Type B pancreatic cell (in vitro differentiated cells): ENCODE data around the gene NIPBL. TPM values are rescaled to one million over a fixed set of nuclear protein-coding genes. Genes with fewer than 3 reads are reported as not detected.

Experiments used
- DNase-seq: peaks from one replicate; pipeline ENCODE4 v3.0.0; 2021; ENCODE audit warnings: mixed read lengths; ENCODE audit not compliant: unreplicated experiment; ENCODE audit errors: extremely low spot score
- H3K27ac Mint-ChIP-seq: 2 replicates; pipeline ENCODE4 v1.8.0; 2021; ENCODE audit warnings: mild to moderate bottlenecking, mixed read lengths
- H3K27me3 Mint-ChIP-seq: 2 replicates; pipeline ENCODE4 v1.8.0; 2021; ENCODE audit warnings: mixed read lengths
- H3K36me3 Mint-ChIP-seq: 2 replicates; pipeline ENCODE4 v1.8.0; 2021; ENCODE audit warnings: mixed read lengths
- H3K4me1 Mint-ChIP-seq: one replicate; pipeline ENCODE4 v1.8.0; 2021; ENCODE audit warnings: mixed read lengths; ENCODE audit not compliant: unreplicated experiment
- H3K4me3 Mint-ChIP-seq: 2 replicates; pipeline ENCODE4 v1.8.0; 2021; ENCODE audit warnings: mild to moderate bottlenecking, mixed read lengths
- H3K9me3 Mint-ChIP-seq: 2 replicates; pipeline ENCODE4 v1.8.0; 2021; ENCODE audit warnings: mixed read lengths
- total RNA-seq: library from RNA; stranded (reverse); gene quantifications from 2 replicates; pipeline ENCODE4 v1.2.1, GENCODE V29; 2021; ENCODE audit warnings: low replicate concordance
- TF ChIP-seq, protein P1 (sequence below): fragments of 200-600 bp; sonication (generic); conservative IDR thresholded peaks from 2 replicates; pipeline ENCODE4 v1.5.0; 2021; ENCODE audit warnings: antibody characterized with exemption, mild to moderate bottlenecking

The NIPBL gene
- total RNA-seq, 1 donor from 2014 or later, result 65.7 TPM

DNA sequence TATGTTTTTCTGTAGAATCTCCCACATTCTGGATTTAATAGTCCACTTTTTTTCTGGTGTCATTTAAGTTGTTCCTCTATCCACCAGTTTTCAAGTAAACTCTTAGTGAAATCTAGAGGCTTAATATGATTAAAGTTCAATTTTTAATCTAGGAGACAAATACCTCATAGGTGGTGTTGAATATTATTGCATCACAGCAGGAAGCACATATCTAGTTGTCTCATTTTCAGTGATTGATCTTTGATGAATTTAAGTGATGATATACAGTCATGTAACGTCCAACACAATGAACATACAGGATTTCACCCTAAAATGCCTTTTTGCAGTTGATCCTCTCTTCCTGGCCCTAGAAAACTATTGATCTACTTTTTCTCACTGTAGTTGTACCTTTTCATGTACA is 152.3 kb downstream of the NIPBL start:
- H3K36me3 Mint-ChIP-seq, result peaks cover 21% of the 10 kb centered on the region
- no peaks in the 10 kb centered on the region for H3K4me1 Mint-ChIP-seq
- no peak overlapping the region for H3K4me3 Mint-ChIP-seq
- H3K9me3 Mint-ChIP-seq, result no peaks in the 10 kb centered on the region
- TF ChIP-seq, protein P1, sequence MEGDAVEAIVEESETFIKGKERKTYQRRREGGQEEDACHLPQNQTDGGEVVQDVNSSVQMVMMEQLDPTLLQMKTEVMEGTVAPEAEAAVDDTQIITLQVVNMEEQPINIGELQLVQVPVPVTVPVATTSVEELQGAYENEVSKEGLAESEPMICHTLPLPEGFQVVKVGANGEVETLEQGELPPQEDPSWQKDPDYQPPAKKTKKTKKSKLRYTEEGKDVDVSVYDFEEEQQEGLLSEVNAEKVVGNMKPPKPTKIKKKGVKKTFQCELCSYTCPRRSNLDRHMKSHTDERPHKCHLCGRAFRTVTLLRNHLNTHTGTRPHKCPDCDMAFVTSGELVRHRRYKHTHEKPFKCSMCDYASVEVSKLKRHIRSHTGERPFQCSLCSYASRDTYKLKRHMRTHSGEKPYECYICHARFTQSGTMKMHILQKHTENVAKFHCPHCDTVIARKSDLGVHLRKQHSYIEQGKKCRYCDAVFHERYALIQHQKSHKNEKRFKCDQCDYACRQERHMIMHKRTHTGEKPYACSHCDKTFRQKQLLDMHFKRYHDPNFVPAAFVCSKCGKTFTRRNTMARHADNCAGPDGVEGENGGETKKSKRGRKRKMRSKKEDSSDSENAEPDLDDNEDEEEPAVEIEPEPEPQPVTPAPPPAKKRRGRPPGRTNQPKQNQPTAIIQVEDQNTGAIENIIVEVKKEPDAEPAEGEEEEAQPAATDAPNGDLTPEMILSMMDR, result no peak
- no peaks in the 10 kb centered on the region for H3K27me3 Mint-ChIP-seq
- H3K27ac Mint-ChIP-seq, result no peak overlapping the region
- no peak for DNase-seq

DNA sequence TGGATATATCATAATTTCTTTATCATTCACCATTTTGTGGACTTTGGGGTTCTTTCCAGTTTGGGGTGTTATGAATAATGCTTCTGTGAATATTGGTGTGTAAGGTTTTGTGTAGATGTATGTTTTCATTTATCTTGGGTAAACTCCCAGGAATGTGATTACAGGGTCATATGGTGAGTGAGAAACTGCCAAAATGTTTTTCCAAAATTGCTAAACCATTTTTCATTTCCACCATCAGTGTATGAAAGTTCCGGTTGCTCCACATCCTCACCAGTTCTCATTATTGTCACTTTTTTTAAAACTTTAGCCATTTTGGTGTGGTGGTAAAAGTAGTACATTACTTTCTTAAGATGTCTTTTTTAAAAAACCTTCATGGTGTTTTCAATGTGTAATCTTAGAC is 152.9 kb downstream of the NIPBL start:
- no peaks in the 10 kb centered on the region for H3K4me1 Mint-ChIP-seq
- TF ChIP-seq, protein P1, result no peak
- no peak overlapping the region for H3K4me3 Mint-ChIP-seq
- H3K27ac Mint-ChIP-seq, result no peak overlapping the region
- H3K36me3 Mint-ChIP-seq, result peaks cover 20% of the 10 kb centered on the region
- H3K9me3 Mint-ChIP-seq, result no peaks in the 10 kb centered on the region
- no peaks in the 10 kb centered on the region for H3K27me3 Mint-ChIP-seq
- DNase-seq, result no peak

DNA sequence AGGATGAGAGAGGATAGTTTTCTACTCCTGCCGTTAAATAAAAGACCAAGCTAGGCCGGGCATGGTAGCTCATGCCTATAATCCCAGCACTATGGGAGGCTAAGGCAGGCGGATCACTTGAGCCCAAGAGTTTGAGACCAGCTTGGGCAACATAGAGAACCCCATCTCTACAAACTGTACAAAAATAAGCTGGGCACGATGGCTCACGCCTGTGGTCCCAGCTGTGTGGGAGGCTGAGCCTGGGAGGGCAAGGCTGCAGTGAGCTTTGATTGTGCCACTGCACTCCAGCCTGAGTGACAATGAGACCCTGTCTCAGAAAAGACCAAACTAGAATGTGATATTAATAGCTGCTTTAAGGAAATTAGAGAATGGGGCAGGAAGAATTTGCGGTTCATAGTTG is 158.4 kb downstream of the NIPBL start:
- H3K27me3 Mint-ChIP-seq, result no peaks in the 10 kb centered on the region
- no peak overlapping the region for H3K27ac Mint-ChIP-seq
- TF ChIP-seq, protein P1, result no peak
- H3K4me1 Mint-ChIP-seq, result no peaks in the 10 kb centered on the region
- H3K36me3 Mint-ChIP-seq, result peaks cover 11% of the 10 kb centered on the region
- no peaks in the 10 kb centered on the region for H3K9me3 Mint-ChIP-seq
- no peak for DNase-seq
- H3K4me3 Mint-ChIP-seq, result no peak overlapping the region

DNA sequence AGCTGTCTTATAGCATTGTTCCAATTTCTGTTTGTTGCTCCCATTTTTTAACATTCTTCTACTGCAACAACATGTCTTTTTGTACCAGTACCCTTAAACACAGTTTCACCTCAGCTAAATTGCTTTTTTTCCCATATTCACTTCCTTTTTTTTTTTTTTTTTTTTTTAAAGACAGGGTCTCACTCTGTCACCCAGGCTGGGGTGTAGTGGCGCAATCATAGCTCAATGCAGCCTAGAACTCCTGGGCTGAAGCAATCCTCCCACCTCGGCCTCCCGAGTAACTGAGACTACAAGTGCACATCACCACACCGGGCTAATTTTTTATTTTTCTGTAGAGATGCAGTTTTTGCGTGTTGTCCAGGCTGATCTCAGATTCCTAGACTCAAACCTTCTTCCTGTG is 161.3 kb downstream of the NIPBL start:
- no peaks in the 10 kb centered on the region for H3K4me1 Mint-ChIP-seq
- H3K4me3 Mint-ChIP-seq, result no peak overlapping the region
- no peaks in the 10 kb centered on the region for H3K27me3 Mint-ChIP-seq
- H3K36me3 Mint-ChIP-seq, result peaks cover 10% of the 10 kb centered on the region
- H3K9me3 Mint-ChIP-seq, result no peaks in the 10 kb centered on the region
- no peak overlapping the region for H3K27ac Mint-ChIP-seq
- TF ChIP-seq, protein P1, result no peak
- DNase-seq, result no peak

DNA sequence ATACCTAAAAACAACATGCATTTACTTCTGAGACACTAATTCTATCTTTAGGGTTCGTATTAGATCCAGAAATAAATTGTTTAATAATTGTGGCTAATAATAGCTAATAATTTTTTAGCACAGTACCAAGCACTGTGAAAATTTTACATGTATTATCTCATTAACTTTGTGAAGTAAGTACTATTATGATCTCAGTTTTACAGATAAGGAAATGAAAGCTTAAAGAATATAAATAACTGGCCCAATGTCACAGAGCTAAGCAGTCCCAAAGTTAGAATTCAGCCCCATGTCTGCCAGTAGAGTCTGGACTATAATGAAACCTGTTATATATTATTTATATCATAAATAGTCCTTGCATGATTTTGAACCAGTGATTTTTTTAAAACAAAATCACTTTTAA is 163.3 kb downstream of the NIPBL start:
- TF ChIP-seq, protein P1, result no peak

DNA sequence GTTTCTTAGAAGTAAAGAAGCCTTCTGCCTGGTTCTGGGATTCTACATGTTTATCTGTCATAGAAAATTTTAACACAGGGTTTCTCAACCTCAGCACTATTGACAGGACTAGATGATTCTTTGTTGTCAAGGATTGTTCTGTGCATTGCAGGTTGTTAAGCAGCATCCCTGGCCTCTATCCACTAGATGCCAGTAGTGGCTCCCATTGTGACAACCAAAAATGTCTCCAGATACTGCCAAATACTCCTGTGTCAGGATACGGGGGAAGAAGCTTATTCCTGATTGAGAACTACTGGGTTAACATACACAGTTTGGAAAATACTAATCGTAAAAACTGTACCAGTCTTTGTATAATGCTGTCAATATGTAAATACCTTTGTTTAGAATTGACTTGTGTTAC is 167.1 kb downstream of the NIPBL start:
- Mint-ChIP-seq H3K27ac (no peak overlapping the region), H3K27me3 (no peaks in the 10 kb centered on the region), H3K36me3 (peaks cover 10% of the 10 kb centered on the region), H3K9me3 (no peaks in the 10 kb centered on the region), H3K4me3 (no peak overlapping the region), H3K4me1 (no peaks in the 10 kb centered on the region)
- no peak for DNase-seq
- TF ChIP-seq, protein P1, result peak; percentile 29

More for the DNA sequence above, 163.3 kb downstream of the NIPBL start:
- Mint-ChIP-seq H3K4me3 (no peak overlapping the region), H3K9me3 (no peaks in the 10 kb centered on the region), H3K36me3 (peaks cover 10% of the 10 kb centered on the region), H3K27ac (no peak overlapping the region), H3K4me1 (no peaks in the 10 kb centered on the region), H3K27me3 (no peaks in the 10 kb centered on the region)
- no peak for DNase-seq
